Thymus (tissue), 11 donors: Measurements from ENCODE around the gene CEACAM16. TPM values are rescaled to one million over a fixed set of nuclear protein-coding genes. Genes with fewer than 3 reads are reported as not detected.

Source experiments
- DNase-seq, 9 donors: peaks; one replicate each; pipeline ENCODE4 v3.0.0-alpha.2; 2013; ENCODE audit warnings: low spot score in 9 of 9, low read depth in 6 of 9, missing footprints in 1 of 9
- H3K27ac ChIP-seq, 2 donors: one replicate each; pipeline ENCODE4 v1.5.1; 2013; ENCODE audit warnings: control low read depth in 1 of 2, low read depth in 1 of 2, low read length in 1 of 2, mild to moderate bottlenecking in 1 of 2, moderate library complexity in 1 of 2
- H3K27me3 ChIP-seq, 2 donors: one replicate each; pipeline ENCODE4 v1.5.1; 2013; ENCODE audit warnings: low read length in 1 of 2; ENCODE audit not compliant: control insufficient read depth in 2 of 2, insufficient read depth in 1 of 2
- H3K36me3 ChIP-seq, 2 donors: one replicate each; pipeline ENCODE4 v1.5.1; 2013; ENCODE audit warnings: low read length in 1 of 2, mild to moderate bottlenecking in 1 of 2, moderate library complexity in 1 of 2; ENCODE audit not compliant: control insufficient read depth in 2 of 2, insufficient read depth in 2 of 2
- H3K4me1 ChIP-seq, 2 donors: one replicate each; pipeline ENCODE4 v1.5.1; 2013; ENCODE audit warnings: low read length in 2 of 2; ENCODE audit not compliant: control insufficient read depth in 2 of 2, insufficient read depth in 2 of 2
- H3K4me3 ChIP-seq, 2 donors: one replicate each; pipeline ENCODE4 v1.5.1; 2013; ENCODE audit warnings: low read length in 2 of 2, control low read depth in 1 of 2, mild to moderate bottlenecking in 1 of 2
- H3K9me3 ChIP-seq, 2 donors: one replicate each; pipeline ENCODE4 v1.5.1; 2013; ENCODE audit warnings: low read length in 1 of 2, mild to moderate bottlenecking in 1 of 2; ENCODE audit not compliant: control insufficient read depth in 2 of 2, insufficient read depth in 1 of 2
- WGBS: extraction: QIAGEN DNeasy Blood & Tissue Kit; methylation state at CpG from one replicate; pipeline ENCODE4 v1.1.7; 2013; 5-methylcytosine and 5-hydroxymethylcytosine counted together
- polyA plus RNA-seq: library from polyadenylated mRNA; stranded (reverse); fragments of 200-250 nt; gene quantifications from one replicate; pipeline ENCODE4 v1.2.3, GENCODE V29; 2013
- total RNA-seq: library from RNA; stranded (reverse); fragments of 120-200 nt; gene quantifications from one replicate; pipeline ENCODE4 v1.2.4, GENCODE V29; 2013
- donor health status: healthy.

CEACAM16 gene
- total and polyA plus RNA-seq, 2 donors, result 0.09 to 0.24 TPM

DNA sequence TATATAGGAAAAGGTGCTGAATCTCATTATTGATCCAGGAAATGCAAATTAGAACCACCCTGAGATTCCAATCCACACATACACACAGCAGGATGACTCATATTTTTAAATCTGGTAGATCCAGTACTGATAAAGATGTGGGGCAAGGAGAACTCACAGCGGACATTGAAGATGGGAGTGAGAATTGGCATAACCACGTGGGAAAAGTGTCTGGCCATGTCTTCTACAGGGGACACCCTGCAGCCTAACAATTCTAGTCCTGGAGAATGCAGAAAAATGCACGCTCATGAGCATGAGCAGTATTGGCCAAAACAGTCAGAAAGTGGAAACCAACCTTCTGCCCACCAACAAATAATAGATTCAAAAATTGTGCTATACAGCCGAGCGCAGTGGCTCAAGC lies 36.1 kb downstream of the CEACAM16 start:
- Histone ChIP-seq H3K4me1 (peaks cover 0 to 7% of the 10 kb centered on the region in 2 donors), H3K27me3 (peaks cover 0 to 4% of the 10 kb centered on the region in 2 donors), H3K9me3 (no peaks in the 10 kb centered on the region), H3K27ac (no peak overlapping the region), H3K4me3 (no peak overlapping the region), H3K36me3 (no peaks in the 10 kb centered on the region)
- WGBS, result 83% methylated on average over 5 of the region's 5 CpGs
- DNase-seq, result no peak

GRCh38 chr19:44737238-44738071 lies 38.5 kb downstream of the CEACAM16 start:
- Histone ChIP-seq H3K36me3 (no peaks in the 10 kb centered on the region), H3K4me3 (no peak overlapping the region), H3K27me3 (peaks cover 0 to 7% of the 10 kb centered on the region in 2 donors), H3K4me1 (peaks cover 0 to 20% of the 10 kb centered on the region in 2 donors), H3K9me3 (no peaks in the 10 kb centered on the region), H3K27ac (no peak overlapping the region)
- DNase-seq, result no peak
- 92% methylated on average over 13 of the region's 13 CpGs for WGBS

DNA sequence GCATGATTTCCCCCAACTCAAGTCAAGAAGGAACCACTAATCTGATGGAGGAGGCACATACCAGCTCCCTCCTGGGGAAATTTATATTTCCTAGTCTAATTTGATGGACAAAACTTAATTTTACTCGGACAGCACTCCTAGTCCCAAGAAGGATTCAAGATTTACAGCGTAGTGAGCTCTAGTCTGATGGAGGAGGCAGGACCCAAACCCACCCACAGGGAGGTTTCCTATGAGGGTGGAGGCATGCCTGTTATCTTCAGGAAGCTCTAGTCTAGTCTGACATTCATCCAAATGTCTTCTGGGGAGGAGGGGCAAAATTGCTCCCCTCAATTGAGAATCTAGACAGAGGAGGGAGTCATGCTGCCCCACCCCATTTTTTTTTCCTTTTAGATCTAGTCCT lies 39.2 kb downstream of the CEACAM16 start:
- 96% methylated on average over 2 of the region's 2 CpGs for WGBS
- H3K27ac ChIP-seq, result no peak overlapping the region
- no peaks in the 10 kb centered on the region for H3K36me3 ChIP-seq
- H3K4me1 ChIP-seq, result peaks cover 0 to 24% of the 10 kb centered on the region in 2 donors
- no peak overlapping the region for H3K4me3 ChIP-seq
- no peak for DNase-seq
- H3K9me3 ChIP-seq, result no peaks in the 10 kb centered on the region
- H3K27me3 ChIP-seq, result peaks cover 0 to 6% of the 10 kb centered on the region in 2 donors

DNA sequence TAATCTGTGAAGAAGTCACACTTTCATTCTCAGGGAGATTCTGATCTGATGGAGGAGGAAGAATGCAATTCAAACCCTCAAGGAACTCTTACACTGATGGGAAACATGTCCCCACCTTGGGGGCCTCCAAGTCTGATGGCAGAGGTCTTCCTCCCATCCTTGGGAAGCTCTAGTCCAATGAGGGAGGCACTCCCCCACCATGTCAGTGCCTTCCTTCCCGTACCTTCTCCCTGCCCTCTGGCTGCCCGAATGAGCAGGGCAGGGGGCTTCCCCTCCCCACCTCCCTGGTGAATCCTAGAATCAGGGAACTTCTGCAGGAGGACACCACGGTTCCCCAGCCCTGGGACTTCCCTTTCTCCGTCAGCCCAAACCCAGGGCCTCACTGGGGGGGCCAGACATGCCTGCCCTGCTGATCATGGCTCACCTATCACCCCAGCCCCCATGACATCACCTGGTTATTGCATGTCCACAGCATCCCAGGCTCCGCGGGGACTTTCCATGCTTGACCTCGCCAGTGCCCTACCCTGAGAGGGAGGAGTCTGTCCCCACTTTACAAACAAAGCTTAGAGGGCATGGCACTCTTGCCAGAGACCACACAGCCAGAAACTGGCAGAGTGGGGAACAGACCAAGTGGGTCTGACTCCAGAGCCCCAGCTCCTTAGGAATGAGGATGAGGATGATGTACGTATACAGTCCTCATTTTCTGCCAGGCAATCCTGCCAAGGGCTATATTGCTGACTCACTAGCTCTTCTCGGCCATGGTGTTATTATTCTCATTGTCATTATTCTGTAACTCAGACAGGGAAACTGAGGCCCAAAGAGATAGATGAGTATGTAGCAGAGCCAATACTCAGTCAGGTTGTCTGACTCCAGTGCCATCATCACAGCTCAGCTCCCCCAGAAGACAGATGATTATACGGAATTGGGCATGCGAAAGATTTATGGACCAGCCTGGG lies 39.9 kb downstream of the CEACAM16 start:
- peaks cover 0 to 24% of the 10 kb centered on the region in 2 donors for H3K4me1 ChIP-seq
- H3K27ac ChIP-seq, result peak overlapping the region in 1 of 2 donors; percentile 18
- no peaks in the 10 kb centered on the region for H3K9me3 ChIP-seq
- no peaks in the 10 kb centered on the region for H3K36me3 ChIP-seq
- no peak for DNase-seq
- H3K4me3 ChIP-seq, result no peak overlapping the region
- H3K27me3 ChIP-seq, result peaks cover 0 to 6% of the 10 kb centered on the region in 2 donors
- 68% methylated on average over 11 of the region's 11 CpGs for WGBS

DNA sequence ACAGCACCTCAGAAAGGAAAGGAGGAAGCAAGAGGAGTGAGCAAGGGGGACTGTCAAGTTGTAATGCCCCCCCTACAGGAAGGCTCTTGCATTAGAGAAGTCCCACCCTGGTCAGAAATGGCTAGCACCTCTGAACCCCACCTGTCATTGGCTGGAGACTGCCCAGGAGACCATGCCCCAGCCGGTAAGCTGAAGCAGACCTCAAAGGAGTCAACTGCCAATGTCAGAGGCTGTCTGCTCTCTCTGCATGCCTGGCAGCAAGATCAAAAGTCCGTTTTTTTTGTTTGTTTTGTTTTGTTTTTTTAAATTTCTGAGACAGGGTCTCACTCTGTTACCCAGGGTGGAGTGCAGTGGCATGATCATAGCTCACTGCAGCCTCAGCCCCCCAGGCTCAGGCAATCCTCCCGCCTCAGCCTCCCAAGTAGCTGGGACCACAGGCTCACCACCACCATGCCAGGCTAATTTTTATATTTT lies 41.4 kb downstream of the CEACAM16 start:
- 67% methylated on average over 3 of the region's 3 CpGs for WGBS

GRCh38 chr19:44741258-44741731 lies 42.3 kb downstream of the CEACAM16 start:
- Histone ChIP-seq H3K4me1 (peaks cover 0 to 30% of the 10 kb centered on the region in 2 donors), H3K36me3 (no peaks in the 10 kb centered on the region), H3K9me3 (peaks cover 0 to under 1% of the 10 kb centered on the region in 2 donors), H3K4me3 (no peak overlapping the region), H3K27ac (peak overlapping the region; percentile 49 to 62), H3K27me3 (peaks cover 0 to 25% of the 10 kb centered on the region in 2 donors)
- WGBS, result 80% methylated on average over 6 of the region's 6 CpGs
- no peak for DNase-seq

More for the DNA sequence above, 41.4 kb downstream of the CEACAM16 start:
- no peaks in the 10 kb centered on the region for H3K36me3 ChIP-seq
- no peak overlapping the region for H3K27ac ChIP-seq
- H3K4me3 ChIP-seq, result no peak overlapping the region
- H3K9me3 ChIP-seq, result no peaks in the 10 kb centered on the region
- peaks cover 0 to 16% of the 10 kb centered on the region in 2 donors for H3K27me3 ChIP-seq
- peaks cover 0 to 30% of the 10 kb centered on the region in 2 donors for H3K4me1 ChIP-seq
- DNase-seq, result no peak

DNA sequence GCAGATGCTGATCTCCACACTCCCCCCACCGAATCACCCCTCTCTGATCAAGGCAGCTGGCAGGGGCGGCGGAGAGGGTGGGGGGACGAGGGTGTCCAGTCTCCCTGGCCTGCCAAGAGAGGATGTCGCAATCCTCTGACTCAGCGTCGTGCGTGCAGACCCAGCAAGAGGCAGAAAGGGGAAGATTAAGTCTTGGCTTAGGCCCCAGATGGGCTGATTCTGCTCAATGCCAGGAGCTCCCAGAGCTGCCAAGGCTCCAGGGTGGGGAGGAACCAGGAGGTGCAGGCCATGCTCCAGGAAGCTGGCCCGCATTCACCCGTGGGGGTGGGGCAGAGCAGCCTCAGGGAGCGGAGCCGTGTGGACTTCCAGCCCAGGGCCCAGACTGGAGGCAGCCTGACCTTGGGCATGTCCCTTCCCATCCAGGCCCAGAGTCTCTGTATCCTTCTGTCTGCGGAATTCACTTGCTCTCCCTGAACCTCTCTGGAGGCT lies 42.9 kb downstream of the CEACAM16 start:
- WGBS, result 25% methylated on average over 13 of the region's 13 CpGs
- peaks cover 0 to 6% of the 10 kb centered on the region in 2 donors for H3K9me3 ChIP-seq
- H3K4me3 ChIP-seq, result no peak overlapping the region

DNA sequence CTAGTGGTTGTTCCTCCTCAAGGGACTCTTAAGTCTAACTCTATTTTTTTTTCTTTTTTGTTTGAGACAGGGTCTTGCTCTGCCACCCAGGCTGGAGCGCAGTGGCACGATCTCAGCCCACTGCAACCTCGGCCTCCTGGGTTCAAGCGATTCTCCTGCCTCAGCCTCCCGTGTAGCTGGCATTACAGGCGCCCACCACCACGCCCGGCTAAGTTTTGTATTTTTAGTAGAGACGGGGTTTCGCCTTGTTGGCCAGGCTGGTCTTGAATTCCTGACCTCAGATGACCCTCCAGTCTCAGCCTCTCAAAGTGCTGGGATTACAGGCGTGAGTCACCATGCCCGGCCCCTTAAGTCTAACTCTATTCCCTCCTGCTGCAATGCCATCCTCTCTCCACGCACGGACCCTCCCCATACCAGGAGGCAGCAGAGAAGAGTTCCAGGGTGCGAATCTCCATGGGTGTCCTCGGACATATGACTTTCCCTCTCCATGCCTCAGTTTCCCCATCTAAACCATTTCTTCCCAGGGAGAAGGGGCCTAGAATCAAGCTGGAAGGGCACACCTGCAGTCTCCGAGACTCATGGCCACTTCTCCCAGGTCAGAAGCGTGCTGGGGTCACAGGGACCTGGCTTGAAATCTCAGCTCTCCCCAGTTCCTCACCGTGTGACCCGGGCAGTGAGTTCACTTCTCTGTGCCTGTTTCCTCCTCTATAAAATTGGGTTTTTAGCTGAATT lies 43.5 kb downstream of the CEACAM16 start:
- Histone ChIP-seq H3K4me1 (peaks cover 3 to 35% of the 10 kb centered on the region in 2 donors), H3K36me3 (no peaks in the 10 kb centered on the region), H3K4me3 (no peak overlapping the region), H3K27me3 (peaks cover 7 to 37% of the 10 kb centered on the region in 2 donors), H3K27ac (peak overlapping the region; percentile 47 to 61), H3K9me3 (peaks cover 0 to 6% of the 10 kb centered on the region in 2 donors)
- no peak for DNase-seq
- 94% methylated on average over 20 of the region's 20 CpGs for WGBS

More for the DNA sequence above, 42.9 kb downstream of the CEACAM16 start:
- Histone ChIP-seq H3K27ac (peak overlapping the region; percentile 32 to 61), H3K27me3 (peaks cover 2 to 30% of the 10 kb centered on the region in 2 donors), H3K4me1 (peaks cover 0 to 32% of the 10 kb centered on the region in 2 donors), H3K36me3 (no peaks in the 10 kb centered on the region)
- DNase-seq, result peak in 1 of 9 donors; percentile 58
